ENCODE results near the gene METTL21A. TPM values are rescaled to one million over a fixed set of nuclear protein-coding genes. Genes with fewer than 3 reads are reported as not detected.

METTL21A gene
- total and polyA plus RNA-seq, 2 of the 13 experiments (the other 11 are each of a cell fraction or from before 2014, with no cell fraction given), result 42.4 to 61.2 TPM

DNA sequence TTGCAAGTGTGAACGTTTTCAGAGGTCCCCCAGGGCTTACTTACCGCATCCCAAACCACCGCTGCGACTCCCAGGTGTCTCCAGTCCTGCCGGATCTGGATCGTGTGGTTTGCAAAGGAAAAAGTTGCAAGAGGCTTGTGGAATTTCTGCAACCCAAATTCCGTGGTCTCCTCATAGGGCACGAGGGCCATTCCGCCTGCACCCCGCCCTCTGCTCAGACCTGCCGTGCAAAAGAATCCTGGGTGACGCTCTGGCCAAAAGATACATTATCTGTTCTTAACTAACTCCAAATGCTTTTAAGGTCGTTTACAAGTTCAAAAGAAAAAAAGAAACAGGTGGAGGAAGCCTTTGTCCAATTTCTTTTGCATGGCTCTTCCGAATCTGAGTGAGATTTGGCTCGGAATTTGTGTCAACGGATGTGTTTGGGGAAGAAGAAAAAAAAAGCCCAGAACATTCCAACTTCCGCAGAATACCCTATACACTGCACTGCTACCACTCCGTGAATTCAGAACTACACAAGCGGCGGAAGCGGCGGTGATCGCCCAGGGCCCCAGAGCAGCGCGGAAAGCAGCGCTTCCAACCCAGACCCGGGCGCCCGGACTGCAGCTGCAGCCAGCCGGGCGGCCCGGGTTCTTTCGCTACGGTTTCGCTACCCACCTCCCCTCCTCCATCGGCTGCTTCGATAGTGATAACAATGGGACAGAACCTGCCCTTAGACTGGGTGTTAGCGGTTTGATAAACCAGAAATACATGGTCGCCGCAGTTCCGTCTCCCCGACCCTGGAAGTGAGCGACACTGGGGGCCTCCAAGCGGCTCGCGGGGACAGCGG lies 795 bp downstream of the METTL21A start (continued):
- TF ChIP-seq, protein P1, sequence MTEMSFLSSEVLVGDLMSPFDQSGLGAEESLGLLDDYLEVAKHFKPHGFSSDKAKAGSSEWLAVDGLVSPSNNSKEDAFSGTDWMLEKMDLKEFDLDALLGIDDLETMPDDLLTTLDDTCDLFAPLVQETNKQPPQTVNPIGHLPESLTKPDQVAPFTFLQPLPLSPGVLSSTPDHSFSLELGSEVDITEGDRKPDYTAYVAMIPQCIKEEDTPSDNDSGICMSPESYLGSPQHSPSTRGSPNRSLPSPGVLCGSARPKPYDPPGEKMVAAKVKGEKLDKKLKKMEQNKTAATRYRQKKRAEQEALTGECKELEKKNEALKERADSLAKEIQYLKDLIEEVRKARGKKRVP (CRISPR knock-in tag; IDR thresholded peaks at IDR 0.05), result 0 out of 4 replicates have a peak, but pooled peaks of 1 of the 2 experiments have one; percentile 19
- TF ChIP-seq ATF5 (CRISPR knock-in tag; IDR thresholded peaks at IDR 0.05; ENCODE audit: low read depth) (no peak), CCDC6 (CRISPR knock-in tag; IDR thresholded peaks at IDR 0.05) (no peak), MED8 (CRISPR knock-in tag; IDR thresholded peaks at IDR 0.05; ENCODE audit: insufficient replicate concordance) (no peak), ZNF737 (CRISPR knock-in tag; IDR thresholded peaks at IDR 0.05; ENCODE audit: borderline replicate concordance) (no peak), RXRA (CRISPR knock-in tag; IDR thresholded peaks at IDR 0.05) (peak; percentile 24; the same call in 1 of the 2 replicates), KIAA2018 (CRISPR knock-in tag; IDR thresholded peaks at IDR 0.05; ENCODE audit: borderline replicate concordance) (no peak), THAP8 (CRISPR knock-in tag; IDR thresholded peaks at IDR 0.05; ENCODE audit: borderline replicate concordance) (no peak), GTF3A (CRISPR knock-in tag; conservative IDR thresholded peaks at IDR 0.05) (no peak), ZFP37 (CRISPR knock-in tag; IDR thresholded peaks at IDR 0.05; ENCODE audit: borderline replicate concordance) (no peak), CEBPG (CRISPR knock-in tag; IDR thresholded peaks at IDR 0.05) (no peak), RFX1 (IDR thresholded peaks at IDR 0.05) (no peak)
- TF ChIP-seq, protein P2, sequence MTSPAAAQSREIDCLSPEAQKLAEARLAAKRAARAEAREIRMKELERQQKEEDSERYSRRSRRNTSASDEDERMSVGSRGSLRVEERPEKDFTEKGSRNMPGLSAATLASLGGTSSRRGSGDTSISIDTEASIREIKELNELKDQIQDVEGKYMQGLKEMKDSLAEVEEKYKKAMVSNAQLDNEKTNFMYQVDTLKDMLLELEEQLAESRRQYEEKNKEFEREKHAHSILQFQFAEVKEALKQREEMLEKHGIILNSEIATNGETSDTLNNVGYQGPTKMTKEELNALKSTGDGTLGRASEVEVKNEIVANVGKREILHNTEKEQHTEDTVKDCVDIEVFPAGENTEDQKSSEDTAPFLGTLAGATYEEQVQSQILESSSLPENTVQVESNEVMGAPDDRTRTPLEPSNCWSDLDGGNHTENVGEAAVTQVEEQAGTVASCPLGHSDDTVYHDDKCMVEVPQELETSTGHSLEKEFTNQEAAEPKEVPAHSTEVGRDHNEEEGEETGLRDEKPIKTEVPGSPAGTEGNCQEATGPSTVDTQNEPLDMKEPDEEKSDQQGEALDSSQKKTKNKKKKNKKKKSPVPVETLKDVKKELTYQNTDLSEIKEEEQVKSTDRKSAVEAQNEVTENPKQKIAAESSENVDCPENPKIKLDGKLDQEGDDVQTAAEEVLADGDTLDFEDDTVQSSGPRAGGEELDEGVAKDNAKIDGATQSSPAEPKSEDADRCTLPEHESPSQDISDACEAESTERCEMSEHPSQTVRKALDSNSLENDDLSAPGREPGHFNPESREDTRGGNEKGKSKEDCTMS (CRISPR knock-in tag; conservative IDR thresholded peaks at IDR 0.05), result 0 out of 2 replicates have a peak, but pooled peaks have one; percentile 47

All from HepG2 (cell line).